PC-3 (cell line): Measurements from ENCODE around the gene PLPP3. TPM values are rescaled to one million over a fixed set of nuclear protein-coding genes. Genes with fewer than 3 reads are reported as not detected.

Source experiments
- ATAC-seq: fragments of 200-7000 bp; cut with Tn5 transposase; 2 replicates; pipeline ENCODE4 v1.9.1; 2020; ENCODE audit warnings: mild to moderate bottlenecking, moderate library complexity
- BruUV-seq: library from RNA; stranded (reverse); fragments of 400-500 nt; replicated peaks from 2 replicates; lab custom pipeline; 2021; lab: Mats Ljungman, UMichigan
- CTCF ChIA-PET: fragments of 300-600 bp; sonication (Branson Sonifier 250); formaldehyde crosslinking; loops from one replicate; lab custom pipeline; 2022; ENCODE audit warnings: antibody characterized with exemption; lab: Charles Lee
- POLR2A ChIA-PET: fragments of 300-600 bp; sonication (Branson Sonifier 250); formaldehyde crosslinking; loops from one replicate; lab custom pipeline; 2022; ENCODE audit warnings: antibody characterized with exemption; ENCODE audit not compliant: unreplicated experiment; lab: Charles Lee
- DNase-seq: peaks from one replicate; pipeline ENCODE4 v3.0.0-alpha.2; 2015
- H2AFZ ChIP-seq: fragments of 300-600 bp; sonication (generic); 2 replicates; pipeline ENCODE4 v1.6.0; 2016; ENCODE audit warnings: antibody characterized with exemption, low read length
- H3F3A ChIP-seq: fragments of 300-600 bp; sonication (generic); one replicate; pipeline ENCODE4 v1.6.0; 2017; ENCODE audit warnings: antibody characterized with exemption, low read length, control low read depth, mild to moderate bottlenecking; ENCODE audit not compliant: unreplicated experiment
- H3K27ac ChIP-seq: fragments of 300-600 bp; sonication (generic); 2 replicates; pipeline ENCODE4 v1.5.1; 2016; ENCODE audit warnings: mild to moderate bottlenecking, low read length
- H3K27me3 ChIP-seq: fragments of 300-600 bp; sonication (generic); 2 replicates; pipeline ENCODE4 v1.6.1; 2016; ENCODE audit warnings: low read length, mixed read lengths
- H3K36me3 ChIP-seq: fragments of 300-600 bp; sonication (generic); 2 replicates; pipeline ENCODE4 v1.6.1; 2016; ENCODE audit warnings: low read depth, mixed run types, low read length, mixed read lengths
- H3K4me1 ChIP-seq: fragments of 300-600 bp; sonication (generic); 2 replicates; pipeline ENCODE4 v1.5.1; 2016; ENCODE audit warnings: low read length; ENCODE audit not compliant: insufficient read depth
- H3K4me2 ChIP-seq: fragments of 300-600 bp; sonication (generic); 2 replicates; pipeline ENCODE4 v1.6.0; 2016; ENCODE audit warnings: low read length
- H3K4me3 ChIP-seq: fragments of 300-600 bp; sonication (generic); 2 replicates; pipeline ENCODE4 v1.5.1; 2016; ENCODE audit warnings: mild to moderate bottlenecking, low read length, mixed read lengths
- H3K79me2 ChIP-seq: fragments of 300-600 bp; sonication (generic); 2 replicates; pipeline ENCODE4 v1.6.1; 2017; ENCODE audit warnings: low read length, mixed read lengths
- H3K9ac ChIP-seq: fragments of 300-600 bp; sonication (generic); 2 replicates; pipeline ENCODE4 v1.6.0; 2016; ENCODE audit warnings: mild to moderate bottlenecking, low read length
- H3K9me2 ChIP-seq: fragments of 300-600 bp; sonication (generic); replicated peaks from 2 replicates; pipeline ENCODE4 v1.6.1; 2016; ENCODE audit warnings: mixed run types, low read length, mixed read lengths
- H3K9me3 ChIP-seq: fragments of 300-600 bp; sonication (generic); 2 replicates; pipeline ENCODE4 v1.6.1; 2016; ENCODE audit warnings: low read length, mixed read lengths
- H4K20me1 ChIP-seq: fragments of 300-600 bp; sonication (generic); 2 replicates; pipeline ENCODE4 v1.6.1; 2016; ENCODE audit warnings: low read length, mixed read lengths
- CTCF ChIP-seq: fragments of 300-600 bp; sonication (generic); conservative IDR thresholded peaks from 2 replicates; pipeline ENCODE4 v1.5.1; 2017; ENCODE audit warnings: antibody characterized with exemption, low read depth, mild to moderate bottlenecking, low read length
- EZH2 ChIP-seq: fragments of 300-600 bp; sonication (generic); IDR thresholded peaks from one replicate; pipeline ENCODE4 v1.6.1; 2017; ENCODE audit warnings: antibody characterized with exemption, mild to moderate bottlenecking, low read length; ENCODE audit not compliant: unreplicated experiment
- EZH2phosphoT487 ChIP-seq: fragments of 300-600 bp; sonication (generic); IDR thresholded peaks from 2 replicates; pipeline ENCODE4 v1.6.1; 2018; ENCODE audit warnings: mild to moderate bottlenecking, antibody characterized with exemption, low read length, borderline replicate concordance
- intact Hi-C: fragments of 100-400 bp; cut with micrococcal nuclease; formaldehyde crosslinking; loops from 2 replicates; pipeline ENCODE4 v1.9.0; 2023
- total RNA-seq: library from RNA; depleted of rRNA; stranded (reverse); fragments of >200 nt; gene quantifications from 2 replicates; pipeline ENCODE4 v1.2.3, GENCODE V29; 2014

The PLPP3 gene
- total RNA-seq, 1 experiment from 2014 or later, result 41.0 TPM

DNA sequence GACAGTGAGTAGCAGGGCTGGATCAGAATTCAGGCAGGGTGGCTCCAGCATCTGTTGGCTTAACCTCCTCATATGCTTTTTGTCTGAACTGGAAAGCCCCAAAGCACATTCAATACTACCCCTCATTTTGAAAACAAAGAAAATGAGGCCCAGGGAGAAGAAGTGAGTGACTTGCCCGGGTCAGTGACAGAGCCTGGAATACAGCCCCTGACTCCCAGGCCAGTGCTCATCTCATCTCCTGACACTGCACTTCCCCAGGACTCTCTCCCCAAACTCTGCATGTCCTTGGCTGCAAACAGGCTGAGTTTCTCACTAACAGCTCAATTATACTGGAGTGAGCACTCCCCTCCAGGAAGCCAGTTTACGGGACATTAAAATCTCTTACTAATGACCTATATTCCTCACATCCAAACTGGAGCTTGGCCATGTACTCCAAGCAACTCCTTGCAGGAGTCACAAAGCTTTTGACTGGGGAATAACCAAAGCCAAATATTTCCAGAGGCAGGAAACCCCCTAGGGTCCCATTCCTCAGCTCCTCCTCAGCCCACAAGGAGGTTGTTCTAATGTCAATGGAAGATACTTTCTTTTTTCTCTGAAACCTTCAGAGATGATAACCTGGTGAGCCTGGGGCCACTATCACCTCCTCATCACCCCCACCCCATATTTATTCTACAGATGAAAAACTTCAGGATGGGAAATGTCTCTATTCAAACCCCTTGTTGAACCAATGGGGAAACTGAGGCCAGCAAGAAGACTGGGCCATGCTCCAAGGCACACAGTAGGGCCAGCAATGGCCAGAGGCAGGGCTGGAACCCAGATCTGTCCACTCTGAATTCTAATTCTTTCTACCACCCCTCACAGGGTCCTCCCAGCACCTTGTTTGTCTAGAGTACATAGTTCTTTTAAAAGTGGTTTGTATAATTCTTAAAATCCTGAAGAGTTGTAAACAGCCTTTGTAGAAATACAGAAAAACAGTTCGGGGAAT is 127.0 kb downstream of the PLPP3 start:
- no TSS peak for BruUV-seq
- no peaks in the 10 kb centered on the region for H3F3A ChIP-seq
- H3K4me1 ChIP-seq, result peaks cover 13% of the 10 kb centered on the region
- no peaks in the 10 kb centered on the region for H3K79me2 ChIP-seq
- no peak overlapping the region for H3K4me3 ChIP-seq
- H4K20me1 ChIP-seq, result no peaks in the 10 kb centered on the region
- ATAC-seq (peak; percentile 59), DNase-seq (no peak)
- H3K9me3 ChIP-seq, result no peaks in the 10 kb centered on the region
- ChIA-PET CTCF (no interaction called here), POLR2A (no interaction called here)
- no peak for TF ChIP-seq EZH2phosphoT487
- TF ChIP-seq CTCF, result no peak
- TF ChIP-seq EZH2, result no peak
- H3K36me3 ChIP-seq, result no peaks in the 10 kb centered on the region
- H2AFZ ChIP-seq, result no peak overlapping the region
- H3K4me2 ChIP-seq, result no peak overlapping the region
- intact Hi-C loops, result no loop called here
- H3K27me3 ChIP-seq, result no peaks in the 10 kb centered on the region
- no peak overlapping the region for H3K27ac ChIP-seq
- no peaks in the 10 kb centered on the region for H3K9me2 ChIP-seq
- no peak overlapping the region for H3K9ac ChIP-seq

- POLR2A ChIA-PET, result no interaction called here
- Histone ChIP-seq H3K27ac (no peak overlapping the region), H3K4me1 (peaks cover 5% of the 10 kb centered on the region), H3K9me2 (no peaks in the 10 kb centered on the region), H3K4me2 (no peak overlapping the region), H3K79me2 (no peaks in the 10 kb centered on the region), H3K27me3 (no peaks in the 10 kb centered on the region), H3K4me3 (no peak overlapping the region), H3F3A (no peaks in the 10 kb centered on the region), H3K9ac (no peak overlapping the region), H4K20me1 (no peaks in the 10 kb centered on the region), H3K36me3 (no peaks in the 10 kb centered on the region), H3K9me3 (no peaks in the 10 kb centered on the region), H2AFZ (no peak overlapping the region)
- no TSS peak for BruUV-seq
- DNase-seq, result no peak
- ATAC-seq, result no peak
- CTCF ChIA-PET, result no interaction called here
- intact Hi-C loops, result no loop called here
- no peak for TF ChIP-seq EZH2
- no peak for TF ChIP-seq EZH2phosphoT487
- TF ChIP-seq CTCF, result no peak
Observed at GRCh38 chr1:56451491-56451890, 127.9 kb downstream of the PLPP3 start.
